Suprapubic skin (tissue), 3 donors: ENCODE results near the gene LENG1.

ENCODE experiments used
- CTCF ChIP-seq, 2 donors: fragments of 200-600 bp in 1 of 2; fragments of 450-650 bp in 1 of 2; sonication (generic) in 1 of 2; IDR thresholded peaks; one replicate each; pipeline ENCODE4 v1.5.1; 2016 to 2019; ENCODE audit warnings: antibody characterized with exemption in 2 of 2, mild to moderate bottlenecking in 1 of 2, moderate library complexity in 1 of 2
- POLR2AphosphoS5 ChIP-seq, 3 donors: sonication (generic); formaldehyde crosslinking; IDR thresholded peaks; one replicate each; pipeline ENCODE4 v1.6.1; 2017; ENCODE audit warnings: antibody characterized with exemption in 3 of 3

DNA sequence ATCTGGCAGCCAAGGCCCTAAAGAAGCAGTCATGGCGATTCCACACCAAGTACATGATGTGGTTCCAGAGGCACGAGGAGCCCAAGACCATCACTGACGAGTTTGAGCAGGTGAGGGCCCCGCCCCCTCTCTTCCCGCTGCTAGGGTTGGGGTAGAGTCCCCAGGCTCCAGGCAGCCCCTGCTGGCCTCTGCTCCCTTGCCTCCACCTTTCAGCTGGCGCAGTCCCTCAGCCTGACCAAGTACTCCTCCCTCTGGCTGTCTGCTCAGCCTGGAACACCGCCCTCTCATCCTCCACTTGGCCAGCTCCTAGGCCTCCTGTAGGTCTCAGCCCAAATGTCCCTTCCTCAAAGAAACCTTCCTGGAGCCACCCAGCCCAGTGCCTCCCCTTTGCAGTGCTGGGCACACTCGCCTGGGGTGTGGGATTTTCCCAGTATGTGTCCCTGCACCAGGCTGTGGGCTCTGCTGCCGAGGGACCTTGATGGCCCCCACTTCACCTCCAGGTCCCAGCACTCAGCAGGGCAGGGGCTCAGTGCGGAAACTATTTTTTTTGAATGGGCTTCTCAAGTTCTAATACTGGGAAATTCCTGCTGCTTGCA is 5.7 kb downstream of the LENG1 start:
- TF ChIP-seq POLR2AphosphoS5 (IDR thresholded peaks at IDR 0.05) = no peak
- no peak for TF ChIP-seq CTCF (IDR thresholded peaks at IDR 0.05)
